ENCODE results near the gene LRRC75A.

Gene LRRC75A

GRCh38 chr17:16471295-16471694 lies 20.7 kb downstream of the LRRC75A start:
- TF ChIP-seq ZNF274 (IDR thresholded peaks at IDR 0.05; ENCODE audit: low read depth, low read length), result no peak
- no peak overlapping the region for H3K4me3 ChIP-seq (ENCODE audit: low read length)

- H3K4me3 ChIP-seq (ENCODE audit: low read length), result no peak overlapping the region
- TF ChIP-seq ZNF274 (IDR thresholded peaks at IDR 0.05; ENCODE audit: low read depth, low read length), result no peak
These were observed 21.7 kb downstream of the LRRC75A start for GRCh38 chr17:16470265-16470664.

GRCh38 chr17:16468428-16468992 lies 23.5 kb downstream of the LRRC75A start:
- no peak overlapping the region for H3K4me3 ChIP-seq (ENCODE audit: low read length)
- no peak for TF ChIP-seq ZNF274 (IDR thresholded peaks at IDR 0.05; ENCODE audit: low read depth, low read length)

GRCh38 chr17:16467886-16468285 lies 24.1 kb downstream of the LRRC75A start:
- no peak for TF ChIP-seq ZNF274 (IDR thresholded peaks at IDR 0.05; ENCODE audit: low read depth, low read length)
- H3K4me3 ChIP-seq (ENCODE audit: low read length), result no peak overlapping the region

GRCh38 chr17:16467044-16467443 lies 24.9 kb downstream of the LRRC75A start:
- H3K4me3 ChIP-seq (ENCODE audit: low read length), result no peak overlapping the region
- TF ChIP-seq ZNF274 (IDR thresholded peaks at IDR 0.05; ENCODE audit: low read depth, low read length), result no peak

- no peak overlapping the region for H3K4me3 ChIP-seq (ENCODE audit: low read length)
- no peak for TF ChIP-seq ZNF274 (IDR thresholded peaks at IDR 0.05; ENCODE audit: low read depth, low read length)
These were observed 25.6 kb downstream of the LRRC75A start for GRCh38 chr17:16466407-16466806.

- TF ChIP-seq ZNF274 (IDR thresholded peaks at IDR 0.05; ENCODE audit: low read depth, low read length), result no peak
- no peak overlapping the region for H3K4me3 ChIP-seq (ENCODE audit: low read length)
These were observed 26.1 kb downstream of the LRRC75A start for GRCh38 chr17:16465861-16466338.

- no peak overlapping the region for H3K4me3 ChIP-seq (ENCODE audit: low read length)
- no peak for TF ChIP-seq ZNF274 (IDR thresholded peaks at IDR 0.05; ENCODE audit: low read depth, low read length)
These were observed 27.0 kb downstream of the LRRC75A start for GRCh38 chr17:16465052-16465312.

- TF ChIP-seq ZNF274 (IDR thresholded peaks at IDR 0.05; ENCODE audit: low read depth, low read length), result no peak
- no peak overlapping the region for H3K4me3 ChIP-seq (ENCODE audit: low read length)
These were observed 27.5 kb downstream of the LRRC75A start for GRCh38 chr17:16464303-16465051.

GRCh38 chr17:16463358-16464302 lies 28.4 kb downstream of the LRRC75A start:
- no peak for TF ChIP-seq ZNF274 (IDR thresholded peaks at IDR 0.05; ENCODE audit: low read depth, low read length)

GRCh38 chr17:16462070-16462864 lies 29.7 kb downstream of the LRRC75A start:
- no peak for TF ChIP-seq ZNF274 (IDR thresholded peaks at IDR 0.05; ENCODE audit: low read depth, low read length)

More at GRCh38 chr17:16463358-16464302, 28.4 kb downstream of the LRRC75A start:
- H3K4me3 ChIP-seq (ENCODE audit: low read length), result no peak overlapping the region

GRCh38 chr17:16461606-16461866 lies 30.5 kb downstream of the LRRC75A start:
- H3K4me3 ChIP-seq (ENCODE audit: low read length), result no peak overlapping the region
- no peak for TF ChIP-seq ZNF274 (IDR thresholded peaks at IDR 0.05; ENCODE audit: low read depth, low read length)

More at GRCh38 chr17:16462070-16462864, 29.7 kb downstream of the LRRC75A start:
- no peak overlapping the region for H3K4me3 ChIP-seq (ENCODE audit: low read length)

- TF ChIP-seq ZNF274 (IDR thresholded peaks at IDR 0.05; ENCODE audit: low read depth, low read length), result no peak
These were observed 31.0 kb downstream of the LRRC75A start for GRCh38 chr17:16460796-16461605.

More at GRCh38 chr17:16460796-16461605, 31.0 kb downstream of the LRRC75A start:
- no peak overlapping the region for H3K4me3 ChIP-seq (ENCODE audit: low read length)

Data from GM08714 (cell line).